CMK (cell line): ENCODE results near the gene SIDT1.
"Not testable (repeated sequence)": the region's sequence is repeated elsewhere in the genome, so short reads cannot be mapped to it uniquely, and the experiment has no call there.

ENCODE experiments used
- DNase-seq: peaks from one replicate; pipeline ENCODE4 v3.0.0-alpha.2; 2010; ENCODE audit warnings: low read depth

Gene SIDT1

DNA sequence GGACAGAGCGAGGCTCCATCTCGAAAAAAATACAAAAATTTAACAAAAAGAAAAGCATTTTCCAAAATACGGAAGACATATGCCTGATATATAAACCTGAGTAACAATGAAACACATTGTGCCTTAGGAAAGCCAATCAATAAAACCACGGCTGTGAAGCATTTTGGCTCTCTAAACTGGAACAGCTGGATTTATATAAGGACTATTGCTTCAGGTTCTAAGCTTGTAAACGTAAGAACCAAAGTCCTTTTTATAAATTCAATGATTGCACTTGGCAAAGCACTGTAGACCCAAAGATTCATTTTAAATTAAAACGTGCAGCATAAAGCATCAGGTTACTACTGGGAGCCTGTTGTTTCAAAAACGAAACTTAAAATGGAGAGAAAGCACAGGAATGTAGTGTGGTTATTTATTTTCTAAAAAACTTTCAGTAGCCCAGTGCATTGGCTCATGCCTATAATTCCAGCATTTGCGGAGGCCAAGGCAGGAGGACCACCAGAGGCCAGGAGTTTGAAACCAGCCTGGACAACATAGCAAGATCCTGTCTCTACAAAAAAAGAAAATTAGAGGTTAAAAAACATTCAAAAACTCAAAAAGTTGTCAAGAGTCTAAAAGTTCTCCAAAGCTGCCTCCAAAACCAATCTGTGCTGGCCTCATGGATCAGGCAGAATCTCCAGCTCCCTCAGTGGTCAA lies 102.6 kb downstream of the SIDT1 start:
- DNase-seq: no peak

DNA sequence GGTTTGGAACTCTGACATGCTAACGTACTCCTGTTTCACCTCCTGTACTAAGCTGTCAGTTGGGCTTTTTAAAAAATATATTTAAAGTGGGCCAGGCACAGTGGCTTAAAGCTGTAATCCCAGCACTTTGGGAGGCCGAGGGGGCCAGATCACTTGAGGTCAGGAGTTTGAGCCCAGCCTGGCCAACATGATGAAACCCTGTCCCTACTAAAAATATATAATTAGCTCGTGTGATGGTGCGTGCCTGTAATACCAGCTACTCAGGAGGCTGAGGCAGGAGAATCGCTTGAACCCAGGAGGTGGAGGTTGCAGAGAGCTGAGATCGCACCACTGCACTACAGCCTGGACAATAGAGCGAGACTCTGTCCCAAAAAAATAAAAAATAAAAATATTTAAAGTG lies 103.7 kb downstream of the SIDT1 start:
- not testable (repeated sequence) for DNase-seq

DNA sequence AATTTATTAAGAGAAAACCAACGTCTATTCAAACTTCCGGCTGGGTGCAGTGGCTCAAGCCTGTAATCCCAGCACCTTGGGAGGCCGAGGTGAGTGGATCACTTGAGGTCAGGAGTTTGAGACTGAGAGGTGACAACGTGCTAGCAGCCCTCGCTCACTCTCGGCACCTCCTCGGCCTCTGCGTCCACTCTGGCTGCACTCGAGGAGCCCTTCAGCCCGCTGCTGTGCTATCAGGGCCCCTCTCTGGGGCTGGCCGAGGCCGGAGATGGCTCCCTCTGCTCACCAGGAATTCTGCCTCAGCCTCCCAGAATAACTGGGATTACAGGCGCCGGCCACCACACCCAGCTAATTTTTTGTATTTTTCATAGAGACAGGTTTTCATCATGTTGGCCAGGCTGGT lies 105.4 kb downstream of the SIDT1 start:
- DNase-seq: no peak

- DNase-seq: no peak
These were observed 106.6 kb downstream of the SIDT1 start for GRCh38 chr3:113638910-113639309.

- no peak for DNase-seq
These were observed 111.2 kb downstream of the SIDT1 start for GRCh38 chr3:113643583-113643982.

DNA sequence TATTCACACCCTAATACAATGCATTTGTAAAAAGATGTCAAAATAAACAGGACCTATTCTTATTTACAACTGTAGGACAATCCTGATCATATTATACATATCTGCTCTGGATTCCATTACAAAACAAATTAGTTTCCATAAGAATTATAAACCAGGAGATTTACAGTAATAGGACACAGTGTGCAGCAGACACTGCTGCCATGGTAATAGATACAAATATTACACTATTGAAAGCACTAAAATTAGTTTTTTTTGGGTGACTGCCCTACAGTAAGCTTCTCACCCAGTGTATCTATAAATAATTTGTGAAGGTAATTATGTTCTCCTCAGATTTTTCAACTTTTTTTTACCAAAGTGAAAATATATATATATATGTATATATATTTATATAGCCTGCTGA lies 116.2 kb downstream of the SIDT1 start:
- DNase-seq: no peak

DNA sequence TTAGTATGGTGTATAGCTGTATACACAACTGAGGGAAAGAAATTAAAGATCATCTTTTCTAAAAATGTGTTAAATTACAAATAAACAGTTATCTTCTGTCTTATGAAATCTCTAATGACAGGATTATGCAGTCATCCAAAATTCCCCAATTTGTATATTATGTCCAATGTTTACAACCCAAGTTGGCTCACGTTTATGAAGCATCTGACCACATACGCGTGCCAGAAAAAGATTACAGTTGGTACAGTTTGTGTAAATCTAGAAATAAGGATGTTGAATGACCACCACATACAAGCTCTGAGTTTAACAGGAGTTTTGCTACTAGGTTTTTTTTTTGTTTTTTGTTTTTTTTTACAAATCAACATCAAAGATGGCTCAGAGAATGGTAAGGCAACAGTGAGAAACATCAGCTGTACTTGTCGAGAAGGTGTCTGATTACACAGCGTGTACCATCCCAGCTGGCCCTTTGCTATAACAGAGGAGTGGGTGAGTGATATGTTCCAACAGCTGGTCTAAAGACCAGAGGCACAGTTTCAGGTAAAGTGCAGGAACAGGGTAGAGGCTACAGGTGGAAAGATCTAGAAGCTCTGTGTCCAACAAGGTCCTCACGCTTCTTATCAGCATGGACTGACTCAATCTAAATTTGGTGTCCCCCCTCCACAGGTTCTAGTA lies 117.0 kb downstream of the SIDT1 start:
- no peak for DNase-seq

GRCh38 chr3:113654310-113654709 lies 122.0 kb downstream of the SIDT1 start:
- no peak for DNase-seq

DNA sequence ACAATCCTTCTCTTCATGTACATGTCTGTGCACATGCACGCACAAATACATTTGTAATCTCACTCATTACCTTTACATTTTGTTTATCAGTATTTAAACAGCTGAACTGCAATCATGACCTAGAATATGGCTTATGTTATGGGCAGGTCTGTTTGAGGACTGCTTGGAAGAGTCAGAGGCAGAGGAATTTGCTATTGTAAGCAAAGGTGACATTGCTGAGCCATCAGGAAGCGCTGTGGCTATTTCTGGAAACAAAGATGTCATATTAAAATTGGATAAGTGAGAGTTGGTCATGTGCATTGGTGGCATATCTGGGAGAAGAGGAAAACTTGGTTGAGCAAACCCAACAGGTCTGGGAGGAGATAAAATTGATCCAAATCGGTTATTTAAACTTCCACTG lies 122.5 kb downstream of the SIDT1 start:
- no peak for DNase-seq

- DNase-seq: no peak
These were observed 125.8 kb downstream of the SIDT1 start for GRCh38 chr3:113658107-113658506.

GRCh38 chr3:113659101-113659541 lies 126.8 kb downstream of the SIDT1 start:
- DNase-seq: no peak

GRCh38 chr3:113659996-113660395 lies 127.6 kb downstream of the SIDT1 start:
- DNase-seq: no peak

GRCh38 chr3:113660458-113660857 lies 128.1 kb downstream of the SIDT1 start:
- no peak for DNase-seq

- DNase-seq: no peak
These were observed 128.5 kb downstream of the SIDT1 start for GRCh38 chr3:113660896-113661295.

DNA sequence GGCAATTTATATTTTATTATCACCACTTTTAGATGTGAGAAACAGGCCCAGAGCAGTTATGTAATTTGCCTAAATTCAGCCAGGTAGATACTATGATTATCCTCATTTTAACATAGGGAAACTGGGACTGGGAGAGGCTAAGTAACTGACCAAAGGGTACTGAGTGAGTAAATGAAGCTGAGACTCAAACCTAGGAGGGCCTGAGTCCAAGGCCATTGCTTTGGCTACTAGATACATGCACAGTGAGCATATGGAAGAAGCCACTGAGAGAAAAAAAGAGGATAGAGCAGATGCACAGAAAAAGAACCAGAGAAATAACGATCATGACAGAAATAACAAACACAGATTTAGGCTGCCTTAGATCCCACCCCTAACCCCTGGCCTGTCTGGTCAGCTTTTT lies 130.5 kb downstream of the SIDT1 start:
- no peak for DNase-seq

DNA sequence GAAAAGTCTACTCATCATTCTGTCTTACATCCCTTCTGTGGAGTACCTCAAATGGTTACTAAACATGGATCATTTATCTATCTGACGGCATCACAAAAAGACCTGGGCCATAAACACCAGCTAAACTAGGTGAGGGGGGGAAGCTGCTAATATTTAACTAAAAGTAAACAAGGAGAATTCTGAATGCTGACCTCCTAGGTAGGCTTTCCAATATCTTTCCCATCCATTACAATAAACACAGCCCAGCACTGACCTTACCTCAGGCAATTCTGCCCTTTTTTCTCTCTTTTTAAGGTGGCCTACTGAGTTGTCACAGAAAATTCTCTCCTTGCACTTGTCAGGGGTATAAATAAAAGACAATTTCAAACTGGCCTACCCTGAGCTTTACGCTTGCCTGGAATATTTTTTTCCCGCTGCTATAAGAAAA lies 131.0 kb downstream of the SIDT1 start:
- DNase-seq: no peak

- DNase-seq: no peak
These were observed 131.4 kb downstream of the SIDT1 start for GRCh38 chr3:113663761-113664160.

DNA sequence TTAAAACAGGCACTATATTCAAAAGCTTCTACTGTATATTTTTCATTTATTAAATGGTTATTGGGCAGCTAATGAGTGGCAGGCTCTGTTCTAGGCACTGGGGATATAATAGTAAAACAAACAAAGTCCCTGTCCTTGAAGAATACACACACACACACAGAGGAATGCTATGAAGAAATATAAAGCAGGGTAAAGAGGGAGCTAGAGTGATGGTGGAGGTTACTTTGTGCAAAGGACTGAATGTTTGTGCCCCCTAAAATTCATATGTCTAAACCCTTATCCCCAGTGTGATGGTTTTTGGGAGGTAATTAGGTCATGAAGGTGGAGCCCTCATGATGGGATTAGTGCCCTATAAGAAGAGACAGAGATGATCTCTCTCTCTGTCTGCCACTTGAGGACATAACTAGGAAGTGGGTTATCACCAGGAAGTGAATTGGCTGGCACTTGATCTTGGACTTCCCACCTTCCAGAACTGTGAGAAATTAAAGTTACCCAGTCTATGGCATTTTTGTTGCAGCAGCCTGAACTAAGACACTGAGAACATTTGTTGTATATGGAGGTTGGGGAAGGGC lies 132.3 kb downstream of the SIDT1 start:
- no peak for DNase-seq

- peak; percentile 22 for DNase-seq
These were observed 135.7 kb downstream of the SIDT1 start for GRCh38 chr3:113668015-113668414.

DNA sequence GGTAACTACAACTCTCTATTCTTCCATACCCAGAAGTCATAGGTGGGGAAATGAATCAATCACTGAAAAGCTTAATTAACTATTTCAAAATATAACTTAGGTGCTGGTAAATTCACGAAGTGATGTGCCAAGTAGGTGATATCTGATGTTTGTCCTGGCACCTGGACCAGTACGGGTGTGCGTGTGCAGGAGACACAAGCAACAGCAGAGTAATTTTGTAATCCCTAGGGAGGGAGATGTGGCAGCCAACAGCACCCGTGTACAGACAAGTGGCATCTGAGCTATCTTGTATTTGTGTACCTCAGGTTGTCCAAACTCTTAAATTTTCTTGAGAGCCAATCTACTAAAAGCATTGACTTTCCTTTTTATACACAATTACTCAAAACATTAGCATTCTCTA lies 141.2 kb downstream of the SIDT1 start:
- no peak for DNase-seq

DNA sequence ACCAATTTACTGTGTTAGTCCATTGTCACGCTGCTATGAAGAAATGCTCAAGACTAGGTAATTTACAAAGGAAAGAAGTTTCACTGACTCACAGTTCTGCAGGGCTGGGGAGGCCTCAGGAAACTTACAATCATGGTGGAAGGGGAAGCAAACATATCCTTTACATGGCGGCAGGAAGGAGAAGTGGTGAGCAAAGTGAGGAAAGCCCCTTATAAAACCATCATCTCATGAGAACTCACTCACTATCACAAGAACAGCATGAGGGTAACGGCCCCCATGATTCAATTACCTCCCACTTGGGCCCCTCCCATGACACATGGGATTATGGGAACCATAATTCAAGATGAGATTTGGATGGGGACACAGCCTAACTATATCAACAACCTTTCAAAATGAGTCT lies 143.9 kb downstream of the SIDT1 start:
- DNase-seq: no peak

DNA sequence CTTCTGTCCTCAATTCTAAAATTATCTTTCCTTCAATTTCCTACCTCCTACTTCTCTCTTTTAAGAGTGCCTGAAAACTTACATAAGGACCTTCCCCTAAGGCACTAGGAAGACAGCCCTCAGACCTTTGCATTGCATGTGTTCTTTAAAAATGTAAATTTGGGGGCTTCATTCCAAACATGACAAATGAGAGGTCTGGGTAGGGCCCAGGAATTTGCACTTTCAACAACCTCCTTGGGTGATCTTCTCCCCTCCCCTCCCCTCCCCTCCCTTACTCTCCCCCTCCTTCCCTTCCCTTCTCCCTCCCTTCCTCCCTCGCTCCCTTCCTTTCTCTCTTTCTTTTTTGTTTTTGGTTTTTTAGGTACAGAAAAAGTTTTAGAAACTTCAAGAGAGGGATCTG lies 145.4 kb downstream of the SIDT1 start:
- DNase-seq: no peak

GRCh38 chr3:113678773-113679172 lies 146.4 kb downstream of the SIDT1 start:
- no peak for DNase-seq
